ENCODE data around the gene PXDN.
"Not testable (repeated sequence)": the region's sequence is repeated elsewhere in the genome, so short reads cannot be mapped to it uniquely, and the experiment has no call there.

GRCh38 chr2:1679488-1680039, 64.8 kb downstream of the PXDN start:
- not testable (repeated sequence) for TF ChIP-seq CTCF, POLR2AphosphoS5, POLR2A (IDR thresholded peaks at IDR 0.05)
